ES-I3 (cell line): ENCODE results near the gene ASCL3.
"Not testable (repeated sequence)": the region's sequence is repeated elsewhere in the genome, so short reads cannot be mapped to it uniquely, and the experiment has no call there.

ENCODE experiments used
- H3K36me3 ChIP-seq: 2 replicates; pipeline ENCODE4 v1.6.1; 2013; ENCODE audit warnings: mild to moderate bottlenecking, low read length, control low read depth, moderate library complexity; ENCODE audit not compliant: insufficient read depth
- H3K4me1 ChIP-seq: 2 replicates; pipeline ENCODE4 v1.6.1; 2013; ENCODE audit warnings: mild to moderate bottlenecking, control low read depth, low read length; ENCODE audit not compliant: insufficient read depth
- H3K9ac ChIP-seq: 2 replicates; pipeline ENCODE4 v1.6.1; 2013; ENCODE audit warnings: low read depth, mild to moderate bottlenecking, low read length, moderate library complexity
- H3K9me3 ChIP-seq: 2 replicates; pipeline ENCODE4 v1.6.1; 2013; ENCODE audit warnings: mild to moderate bottlenecking, low read length, moderate library complexity; ENCODE audit not compliant: control insufficient read depth, insufficient read depth

ASCL3 gene, protein sequence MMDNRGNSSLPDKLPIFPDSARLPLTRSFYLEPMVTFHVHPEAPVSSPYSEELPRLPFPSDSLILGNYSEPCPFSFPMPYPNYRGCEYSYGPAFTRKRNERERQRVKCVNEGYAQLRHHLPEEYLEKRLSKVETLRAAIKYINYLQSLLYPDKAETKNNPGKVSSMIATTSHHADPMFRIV

DNA sequence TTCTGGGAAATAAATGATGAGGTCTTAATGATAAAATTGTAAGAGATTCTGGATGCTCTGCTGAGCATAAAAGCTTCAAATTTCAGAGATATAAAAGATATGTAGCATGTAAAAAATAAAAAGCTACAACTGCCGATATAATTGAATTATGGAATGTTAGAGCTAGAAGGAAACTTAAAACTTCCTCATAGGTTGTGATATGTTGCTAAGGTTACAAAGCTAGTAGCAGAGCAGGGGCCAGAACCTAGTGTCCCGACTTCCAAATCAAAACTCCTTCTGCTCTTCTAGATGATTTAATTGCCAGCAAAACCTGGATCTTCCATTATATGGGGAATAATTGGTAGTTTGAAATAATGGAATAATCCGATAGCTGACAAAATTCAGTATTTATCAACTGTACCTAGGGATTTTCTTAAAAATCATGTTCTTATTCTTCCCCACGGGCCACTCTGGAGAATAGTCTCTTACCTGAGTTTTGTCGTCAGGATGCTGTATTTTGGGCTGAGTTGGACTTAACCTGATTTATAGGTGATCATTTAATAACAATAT, at the start of gene ASCL3:
Gene ASCL3 (minus strand): TSS at position 499 of the 549 bp plus-strand sequence. CDS start 4,855 bp downstream, outside the sequence.
- no peak within 1 kb of the TSS for H3K9ac ChIP-seq
- H3K4me1 ChIP-seq: no peaks in the 10 kb centered on the region; the same call in 1 of the 2 replicates
- no peaks in the 10 kb centered on the region for H3K9me3 ChIP-seq
- no peaks in the 10 kb centered on the region for H3K36me3 ChIP-seq

DNA sequence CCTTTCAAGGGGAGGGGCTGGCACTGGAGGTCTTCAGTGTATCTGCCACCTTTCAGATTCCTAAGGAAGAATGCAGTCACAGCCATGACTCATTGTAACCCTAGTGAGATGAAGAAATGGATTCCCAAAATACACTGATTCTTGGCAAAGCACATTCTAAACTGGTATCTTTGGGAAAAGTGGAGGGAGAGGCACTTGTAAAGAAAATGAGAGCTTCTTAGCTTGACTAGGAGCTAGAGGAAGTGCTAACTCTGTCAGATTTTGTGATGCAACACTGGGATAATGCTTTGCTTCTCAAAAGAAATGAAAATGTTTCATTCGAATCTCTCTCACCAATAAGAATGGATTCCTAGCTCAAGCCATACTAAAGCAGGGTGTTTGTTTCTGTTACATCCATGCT, 46.6 kb upstream of the ASCL3 start:
- Histone ChIP-seq H3K9ac (0 out of 2 replicates have a peak overlapping the region, but pooled peaks have one; percentile 16), H3K9me3 (no peaks in the 10 kb centered on the region), H3K36me3 (no peaks in the 10 kb centered on the region), H3K4me1 (peaks cover 8% of the 10 kb centered on the region)

DNA sequence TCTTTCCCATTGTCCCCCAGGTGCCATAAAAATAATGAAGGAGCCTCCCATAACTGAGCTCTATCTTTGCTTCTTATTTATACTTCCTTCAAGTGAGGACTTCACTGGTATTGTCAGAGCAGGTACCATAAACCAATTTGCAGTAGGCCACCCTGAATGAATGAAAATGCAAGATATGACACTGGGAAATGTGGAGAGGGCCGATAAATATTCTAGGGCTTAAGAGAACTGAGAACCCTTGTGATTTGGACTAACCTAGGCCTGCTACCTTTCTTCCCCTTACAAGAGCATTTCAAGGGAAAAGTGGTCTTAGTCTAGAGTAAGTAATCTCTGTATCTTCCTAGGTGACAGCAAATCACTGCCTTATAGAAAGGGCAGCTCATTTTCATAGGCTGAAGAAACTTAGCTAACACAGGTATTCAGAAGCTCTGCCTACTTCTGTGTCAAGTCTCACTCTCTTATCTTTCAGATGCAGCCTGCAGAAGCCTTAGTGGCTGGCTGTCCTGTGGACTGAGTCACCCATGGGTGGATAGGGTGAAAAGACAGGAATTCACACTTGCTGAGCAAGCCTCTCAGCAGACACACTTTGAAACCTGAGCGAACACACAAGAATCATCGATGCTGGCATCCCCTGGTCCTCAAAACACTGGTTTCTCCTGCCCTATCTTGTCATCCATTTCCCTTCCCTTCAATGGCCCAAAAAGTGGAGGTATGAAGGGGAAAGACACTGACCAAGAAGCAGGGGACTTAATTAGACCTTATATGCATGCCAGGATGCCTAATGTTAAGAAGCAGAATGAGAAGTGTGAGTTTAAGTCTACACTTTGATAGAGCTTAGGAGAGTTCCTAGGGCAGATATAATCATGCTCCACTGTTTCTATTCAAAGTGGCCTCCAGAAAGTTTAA, 45.8 kb upstream of the ASCL3 start:
- no peak overlapping the region for H3K9ac ChIP-seq
- no peaks in the 10 kb centered on the region for H3K9me3 ChIP-seq
- no peaks in the 10 kb centered on the region for H3K36me3 ChIP-seq
- peaks cover 8% of the 10 kb centered on the region for H3K4me1 ChIP-seq

DNA sequence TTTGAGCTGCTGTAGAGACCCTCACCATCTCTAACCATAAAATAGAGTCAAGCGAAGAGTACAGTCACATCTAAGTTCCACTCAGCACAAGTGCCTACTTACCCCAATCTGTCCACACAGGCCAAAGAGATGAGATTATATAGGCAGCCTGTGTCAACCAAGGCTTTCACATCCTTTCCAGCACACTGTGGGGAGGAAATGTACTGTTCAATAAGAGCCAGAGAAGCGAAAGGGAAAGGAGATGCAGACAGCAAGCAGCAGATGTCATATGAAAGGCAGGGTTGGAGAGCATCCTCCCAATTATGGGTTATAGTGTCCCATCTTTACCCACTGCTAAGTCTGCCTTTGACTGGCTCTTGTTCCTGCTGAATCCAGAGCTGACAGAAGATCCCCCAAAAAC, 44.6 kb upstream of the ASCL3 start:
- Histone ChIP-seq H3K9ac (no peak overlapping the region), H3K4me1 (peaks cover 8% of the 10 kb centered on the region), H3K36me3 (no peaks in the 10 kb centered on the region), H3K9me3 (no peaks in the 10 kb centered on the region)

DNA sequence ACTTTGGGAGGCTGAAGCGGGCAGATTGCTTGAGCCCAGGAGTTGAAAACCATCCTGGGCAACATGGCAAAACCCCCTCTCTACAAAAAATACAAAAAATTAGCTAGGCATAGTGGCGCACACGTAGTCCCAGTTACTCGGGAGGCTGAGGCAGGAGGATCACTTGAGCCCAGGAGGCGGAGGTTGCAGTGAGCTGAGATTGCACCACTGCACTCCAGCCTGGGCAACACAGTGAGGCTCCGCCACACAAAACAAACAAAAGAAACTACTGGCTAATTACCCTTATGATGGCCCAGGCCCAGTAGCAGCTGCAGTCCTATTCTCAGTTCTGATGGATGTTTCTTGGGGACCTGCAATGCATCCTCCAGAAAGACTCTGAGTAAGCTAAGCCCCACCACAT, 44.0 kb upstream of the ASCL3 start:
- H3K9ac ChIP-seq, H3K9me3 ChIP-seq, H3K36me3 ChIP-seq, H3K4me1 ChIP-seq: not testable (repeated sequence)

DNA sequence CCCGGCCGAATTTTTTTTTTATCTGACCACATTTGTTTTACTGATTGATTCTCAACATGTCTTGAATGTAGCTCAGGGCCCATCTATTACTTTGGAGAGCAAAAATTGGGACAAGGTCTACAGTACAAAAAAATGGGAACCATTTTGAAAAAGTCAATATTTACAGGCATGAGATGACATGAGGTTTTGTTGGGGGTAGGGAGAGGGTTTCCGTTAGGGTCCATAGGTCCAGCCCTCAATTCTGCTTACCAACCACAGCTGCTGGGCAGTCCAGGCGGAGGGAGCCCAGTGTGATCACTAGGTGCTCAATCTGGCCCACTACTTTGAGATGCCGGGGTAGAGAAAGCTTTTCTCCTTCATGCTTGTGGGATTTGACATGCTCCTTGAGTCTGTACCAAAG, 42.6 kb upstream of the ASCL3 start:
- H3K36me3 ChIP-seq: no peaks in the 10 kb centered on the region
- no peaks in the 10 kb centered on the region for H3K9me3 ChIP-seq
- H3K4me1 ChIP-seq: peaks cover 8% of the 10 kb centered on the region
- no peak overlapping the region for H3K9ac ChIP-seq

DNA sequence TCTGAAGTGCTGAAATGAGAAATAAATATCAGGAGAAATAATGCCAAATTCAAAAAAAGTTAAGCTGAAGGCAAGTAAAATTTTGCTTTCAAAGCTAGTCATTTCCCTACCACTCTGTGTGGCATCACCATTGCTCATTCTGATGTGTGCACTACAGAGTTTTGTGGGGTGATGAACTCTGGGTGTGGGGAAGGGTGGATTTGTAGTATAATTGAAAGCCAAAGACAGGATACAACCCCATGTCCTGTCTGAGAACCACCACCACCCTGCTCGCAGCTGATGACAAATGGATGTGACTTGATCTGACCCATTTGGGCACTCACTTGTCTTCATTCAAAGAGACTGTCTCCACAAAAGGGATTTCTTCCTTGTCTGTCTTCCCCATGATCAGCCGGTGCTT, 40.7 kb upstream of the ASCL3 start:
- H3K4me1 ChIP-seq: no peaks in the 10 kb centered on the region
- H3K9me3 ChIP-seq: no peaks in the 10 kb centered on the region
- no peak overlapping the region for H3K9ac ChIP-seq
- no peaks in the 10 kb centered on the region for H3K36me3 ChIP-seq

DNA sequence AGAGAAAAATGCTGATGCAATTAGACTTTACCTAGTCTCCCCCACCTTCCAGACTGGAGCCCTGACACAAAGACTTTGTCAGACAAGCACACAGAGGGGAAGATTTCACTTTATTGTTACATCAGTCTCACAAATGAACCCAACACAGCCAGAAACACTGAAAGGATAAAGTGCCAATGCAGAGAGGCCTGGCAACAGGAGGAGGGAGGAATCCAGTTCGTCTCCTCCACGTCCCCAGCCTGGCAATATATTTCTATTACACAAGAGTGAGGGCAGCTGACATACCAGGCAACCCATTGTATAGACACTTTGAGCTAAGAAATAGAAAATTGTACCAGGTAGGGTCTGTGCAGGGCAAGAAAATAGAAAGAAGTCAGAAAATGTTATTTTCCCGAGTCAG, 37.7 kb upstream of the ASCL3 start:
- Histone ChIP-seq H3K9me3 (no peaks in the 10 kb centered on the region), H3K36me3 (no peaks in the 10 kb centered on the region), H3K9ac (no peak overlapping the region), H3K4me1 (no peaks in the 10 kb centered on the region)

DNA sequence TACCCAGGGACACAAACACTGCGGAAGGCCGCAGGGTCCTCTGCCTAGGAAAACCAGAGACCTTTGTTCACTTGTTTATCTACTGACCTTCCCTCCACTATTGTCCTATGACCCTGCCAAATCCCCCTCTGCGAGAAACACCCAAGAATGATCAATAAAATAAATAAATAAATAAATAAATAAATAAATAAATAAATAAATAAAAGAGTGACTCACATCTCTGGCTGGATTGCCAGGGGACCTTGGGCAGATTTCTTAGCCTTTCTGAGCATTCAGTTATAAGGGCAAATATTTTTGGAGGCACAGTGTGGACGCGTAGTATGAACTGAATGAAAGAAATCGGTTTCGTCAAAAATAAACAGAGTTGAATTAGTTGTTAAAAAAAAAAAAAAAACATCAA, 36.5 kb upstream of the ASCL3 start:
- not testable (repeated sequence) for H3K9ac ChIP-seq, H3K36me3 ChIP-seq, H3K4me1 ChIP-seq, H3K9me3 ChIP-seq

DNA sequence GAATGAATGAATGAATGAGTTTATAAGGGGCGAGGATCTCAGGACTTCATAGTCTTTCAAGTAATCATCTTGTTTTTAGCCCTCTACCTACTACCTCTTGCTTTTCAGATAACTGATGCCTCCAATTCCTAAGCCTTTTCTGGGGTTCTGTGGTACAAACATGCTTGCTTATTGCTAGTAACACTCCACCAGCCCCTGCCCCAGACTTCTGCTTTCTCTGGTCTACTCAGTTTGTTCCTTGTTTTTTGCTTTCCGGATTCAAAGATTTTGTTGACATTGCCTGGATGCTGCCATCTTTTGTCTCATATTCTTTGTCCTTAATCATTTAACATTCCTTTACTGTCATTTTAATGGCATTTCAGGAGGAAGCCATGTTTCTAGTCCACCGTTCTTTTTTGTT, 30.3 kb upstream of the ASCL3 start:
- no peak overlapping the region for H3K9ac ChIP-seq
- H3K36me3 ChIP-seq: no peaks in the 10 kb centered on the region
- no peaks in the 10 kb centered on the region for H3K4me1 ChIP-seq
- no peaks in the 10 kb centered on the region for H3K9me3 ChIP-seq

DNA sequence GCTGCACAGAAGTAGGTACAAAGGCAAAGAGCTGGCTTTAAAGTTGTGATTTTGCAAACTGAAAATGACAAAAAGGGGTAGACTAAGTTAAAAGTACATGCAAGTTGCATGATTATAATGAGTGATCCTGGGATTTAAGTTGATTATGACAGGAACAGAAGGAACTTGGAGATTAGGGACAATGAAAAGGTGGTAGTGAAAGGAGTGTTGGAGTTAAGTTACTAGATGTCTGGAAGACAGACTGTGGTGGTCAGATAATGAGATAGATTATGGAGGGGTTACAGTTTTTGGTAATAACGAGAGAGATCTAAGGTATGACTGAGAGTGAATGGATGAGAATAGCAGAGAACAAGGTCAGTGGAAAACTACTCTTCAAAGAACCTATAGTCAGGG, 29.1 kb upstream of the ASCL3 start:
- Histone ChIP-seq H3K4me1 (no peaks in the 10 kb centered on the region), H3K9me3 (no peaks in the 10 kb centered on the region), H3K9ac (no peak overlapping the region), H3K36me3 (no peaks in the 10 kb centered on the region)

DNA sequence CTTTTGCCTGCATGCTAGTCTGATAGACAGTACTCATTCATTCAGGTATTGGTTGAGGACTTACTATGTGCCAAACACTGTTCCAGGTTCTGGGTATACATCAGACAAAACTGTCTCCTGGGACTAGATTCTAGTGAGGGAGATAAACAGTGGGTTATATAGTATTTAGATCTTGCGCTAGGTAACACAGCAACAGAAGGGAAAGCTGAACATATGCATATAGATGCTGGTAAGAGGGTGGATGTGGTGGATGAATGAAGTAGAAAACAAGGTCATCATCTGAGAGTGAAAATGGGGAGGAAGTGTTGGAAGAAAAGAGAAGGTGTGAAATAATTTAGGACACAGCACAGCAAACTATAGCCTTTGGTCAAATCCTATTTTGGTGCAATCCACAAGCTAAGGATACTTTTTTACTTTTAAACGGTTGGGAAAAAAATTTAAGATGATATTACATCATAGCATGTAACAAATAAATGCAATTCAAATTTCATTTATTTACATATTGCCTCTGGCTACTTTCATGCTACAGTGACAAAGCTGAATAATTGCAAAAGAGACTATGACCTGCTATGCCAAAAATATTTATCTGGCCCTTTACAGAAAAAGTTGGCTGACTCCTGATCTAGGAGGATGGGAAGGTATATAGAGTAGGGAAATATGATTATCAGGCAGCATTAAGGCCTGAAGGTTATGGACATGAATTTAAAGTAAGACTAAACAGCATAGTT, 28.5 kb upstream of the ASCL3 start:
- no peaks in the 10 kb centered on the region for H3K9me3 ChIP-seq
- no peak overlapping the region for H3K9ac ChIP-seq
- no peaks in the 10 kb centered on the region for H3K36me3 ChIP-seq
- H3K4me1 ChIP-seq: no peaks in the 10 kb centered on the region

DNA sequence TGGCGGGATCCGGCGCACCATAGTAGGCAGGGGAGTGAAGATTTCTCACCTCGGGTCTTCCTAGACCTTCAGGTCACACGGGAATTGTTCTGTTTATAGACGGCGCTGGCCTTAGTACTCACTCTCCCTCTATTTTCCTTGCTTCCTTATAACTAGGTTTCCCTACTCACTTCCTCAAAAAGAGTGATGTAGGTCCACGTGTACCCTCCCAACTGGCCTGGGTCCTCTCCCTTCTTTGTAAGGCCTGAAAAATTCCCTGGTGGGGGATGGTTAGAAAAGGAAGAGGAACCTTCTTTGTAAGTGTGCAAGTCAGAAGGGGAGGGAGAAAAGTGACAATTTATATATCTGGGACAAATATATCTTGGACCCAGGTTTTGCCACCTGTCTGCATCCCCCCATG, 24.4 kb upstream of the ASCL3 start:
- Histone ChIP-seq H3K36me3 (no peaks in the 10 kb centered on the region), H3K4me1 (peaks cover 4% of the 10 kb centered on the region; the same call in 1 of the 2 replicates), H3K9ac (no peak overlapping the region), H3K9me3 (no peaks in the 10 kb centered on the region)
